CD4-positive, alpha-beta T cell treated with Interleukin-6 at 100 ng/mL for 8 hours (primary cell): ENCODE results near the gene OVCH2.
A peak's percentile ranks its signal among the peaks of the same experiment; 100 is the strongest.
"Not testable (repeated sequence)": the region's sequence is repeated elsewhere in the genome, so short reads cannot be mapped to it uniquely, and the experiment has no call there.

Source experiments
- DNase-seq: peaks from one replicate; pipeline ENCODE4 v3.0.0-alpha.2; 2020; ENCODE audit warnings: mixed read lengths, low spot score

The OVCH2 gene

DNA sequence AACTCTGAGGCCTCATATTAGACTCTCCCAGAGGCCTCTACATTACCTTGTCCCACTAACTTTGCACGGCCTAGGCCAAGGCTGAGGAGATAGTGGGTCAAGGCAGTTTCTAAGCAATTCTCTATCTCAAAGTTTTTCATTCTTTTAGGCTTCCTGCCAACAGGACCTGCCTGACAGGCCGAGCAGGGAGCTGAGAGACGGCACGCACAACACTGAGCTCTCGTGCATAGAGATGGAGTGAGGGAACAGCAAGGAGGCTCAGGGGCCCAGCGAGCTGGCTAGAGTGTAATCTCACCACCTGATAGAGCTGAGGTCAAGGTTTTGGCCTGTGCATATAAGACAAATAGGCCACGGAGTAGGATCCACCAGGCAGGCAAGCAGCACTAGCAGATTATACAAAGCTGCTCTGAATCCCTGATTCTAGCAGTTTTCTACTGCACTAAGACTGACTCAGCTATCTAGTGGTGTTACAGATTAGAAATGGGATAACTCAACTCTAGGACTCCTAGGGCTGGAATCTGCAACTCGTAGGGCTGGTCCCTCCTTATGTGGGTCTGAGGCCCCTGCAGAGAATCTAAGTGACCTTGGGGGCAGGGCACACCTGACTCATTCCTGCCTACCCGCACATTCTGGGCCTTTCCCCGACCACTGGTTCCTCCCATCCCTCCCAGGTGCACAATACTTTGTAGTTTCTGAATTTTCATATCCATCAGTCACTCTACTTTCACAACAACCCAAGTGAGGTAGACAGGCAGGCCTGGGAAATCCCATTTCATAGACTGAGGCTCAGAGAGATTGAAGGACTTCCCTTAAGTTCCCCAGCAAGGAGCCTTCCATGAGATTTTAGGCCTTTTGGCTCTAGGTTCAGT, 34.7 kb downstream of the OVCH2 start:
- DNase-seq: no peak

DNA sequence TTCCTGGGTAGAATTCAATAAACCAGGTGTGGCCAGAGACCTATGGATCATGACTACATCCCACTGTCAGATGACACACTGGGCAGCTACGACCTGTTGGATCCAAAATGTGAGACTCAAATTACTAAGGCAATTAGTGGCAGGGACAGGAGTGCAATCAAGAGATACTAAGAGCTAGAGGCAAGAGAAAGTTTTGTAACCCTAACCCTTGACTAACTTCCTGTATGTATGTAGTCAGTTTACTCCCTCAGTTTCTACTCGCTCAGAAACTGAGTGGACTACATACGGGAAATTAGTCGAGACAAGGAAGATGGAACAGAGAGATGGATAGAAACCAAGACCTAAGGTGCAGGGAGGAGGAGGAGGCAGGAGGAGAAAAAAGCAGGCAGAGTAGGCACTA, 35.6 kb downstream of the OVCH2 start:
- DNase-seq: no peak

DNA sequence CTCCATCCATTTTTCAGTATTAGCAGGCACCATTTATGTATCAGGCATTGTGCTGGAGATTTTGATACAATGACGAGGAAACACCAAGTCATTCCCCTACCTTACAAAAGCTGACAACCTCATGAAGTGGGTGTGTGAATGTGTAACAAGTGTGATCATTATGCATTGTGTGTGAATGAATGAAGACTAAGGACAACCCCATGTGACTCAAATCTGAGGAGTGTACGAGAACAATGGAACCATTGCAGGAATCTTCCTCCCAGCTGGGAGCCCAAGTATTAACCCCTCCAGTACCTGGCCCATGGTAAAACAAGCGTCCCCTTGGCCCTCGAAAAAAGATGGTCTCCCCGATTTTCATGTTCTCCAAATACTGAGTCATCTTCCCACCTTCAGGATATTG, 37.4 kb downstream of the OVCH2 start:
- DNase-seq: no peak

DNA sequence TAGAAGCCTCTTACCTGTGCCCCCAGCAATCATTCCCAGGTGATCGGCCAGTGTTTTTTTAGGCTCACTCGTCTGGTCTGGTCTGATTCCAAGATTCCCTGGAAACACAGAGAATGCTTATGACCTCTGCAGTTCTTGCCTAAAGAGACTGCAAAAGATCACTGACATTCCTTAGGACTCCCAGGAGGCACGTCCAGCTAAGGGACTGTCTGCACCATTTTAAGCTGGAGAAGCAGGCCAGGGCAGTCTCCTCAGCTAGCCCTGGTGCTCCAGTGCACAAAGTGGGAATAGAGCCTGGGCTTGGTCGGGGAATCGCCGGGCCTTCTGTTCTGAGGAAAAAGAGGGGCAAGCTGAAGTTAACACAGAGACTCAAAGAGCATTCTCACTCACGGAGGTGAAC, 37.8 kb downstream of the OVCH2 start:
- no peak for DNase-seq

DNA sequence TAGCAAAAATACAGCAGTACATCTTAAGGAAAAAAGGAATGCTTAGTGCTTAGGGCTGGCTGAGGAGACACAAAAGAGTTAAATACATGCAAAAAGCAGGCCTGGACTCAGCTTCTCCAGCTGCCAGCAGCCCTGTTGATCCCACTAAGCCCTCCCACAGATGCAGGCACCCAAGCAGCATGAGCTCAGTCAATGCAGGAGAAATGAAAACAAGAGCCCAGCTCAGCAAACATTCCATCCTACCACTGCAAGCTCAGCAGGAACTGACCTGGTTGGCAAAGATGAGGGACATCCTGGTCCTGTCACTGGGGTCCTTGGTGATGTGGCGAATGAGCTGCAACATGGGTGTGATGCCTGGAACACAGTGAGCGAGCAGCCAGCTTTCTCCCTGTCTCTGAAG, 38.8 kb downstream of the OVCH2 start:
- no peak for DNase-seq

DNA sequence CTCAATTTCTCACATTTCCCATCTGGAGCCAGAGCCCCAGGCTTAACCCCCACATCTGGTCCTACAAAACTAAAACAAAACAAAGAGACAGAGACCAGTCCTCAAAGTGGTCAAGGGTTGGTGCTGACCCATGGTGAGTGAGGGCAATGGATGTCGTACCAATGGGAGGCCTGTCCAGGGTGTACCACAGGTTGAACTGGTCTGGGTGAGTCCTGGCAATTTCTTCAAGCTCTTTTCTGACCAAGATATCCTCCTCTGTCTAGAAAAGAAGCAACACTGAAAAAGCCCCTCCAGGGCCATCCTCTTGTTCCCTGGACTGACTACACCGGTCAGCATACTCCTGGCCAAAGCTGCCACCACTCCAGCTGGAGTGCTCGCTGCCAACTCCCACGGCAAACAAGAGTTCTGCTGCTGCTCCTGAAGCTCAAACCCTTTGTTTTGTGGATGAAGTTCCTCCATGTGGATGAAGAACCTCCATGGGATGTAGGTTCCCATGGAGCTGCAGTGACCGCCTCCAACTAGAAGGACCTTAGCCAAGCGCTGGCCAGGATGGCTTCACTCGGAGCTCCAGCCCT, 39.9 kb downstream of the OVCH2 start:
- no peak for DNase-seq

DNA sequence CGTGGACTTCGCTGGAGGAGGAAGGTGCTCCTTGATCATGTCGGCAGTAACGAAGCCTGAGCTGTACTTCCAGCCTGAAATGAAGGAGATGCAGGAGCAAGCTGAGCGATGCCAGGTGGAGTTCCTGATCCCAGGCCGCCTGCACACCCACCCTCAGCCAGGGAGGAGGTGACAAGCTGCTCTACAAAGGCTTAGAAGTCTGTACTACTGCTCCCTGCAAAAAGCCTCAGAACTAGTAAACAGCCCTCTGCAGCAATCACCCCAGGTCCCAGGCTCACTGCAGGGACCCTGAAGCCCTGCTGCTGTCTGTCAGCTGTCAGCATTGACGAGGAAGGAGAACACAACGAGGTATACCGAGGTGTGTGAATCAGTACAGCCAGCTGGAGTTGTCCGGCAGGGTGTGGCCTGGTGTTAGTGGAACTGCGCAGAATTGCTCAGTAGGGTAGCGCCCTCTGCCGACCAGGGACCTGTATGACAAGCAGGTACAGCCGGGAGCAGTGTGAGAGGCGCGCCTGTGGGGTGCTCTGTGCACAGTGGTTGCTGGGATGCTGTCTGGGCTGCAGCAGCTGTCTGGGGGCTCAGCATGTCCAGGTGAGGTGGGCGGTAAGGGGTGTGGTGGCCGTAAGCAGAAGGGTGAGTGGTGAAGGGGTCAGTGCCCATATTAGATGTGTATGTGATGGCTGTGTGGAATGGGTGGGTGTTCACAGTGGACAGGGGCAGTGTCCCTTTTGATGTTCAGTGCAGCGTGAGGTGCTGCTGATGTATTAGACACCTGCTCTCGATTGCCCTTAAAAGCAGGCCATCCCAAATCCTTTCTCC, 40.6 kb downstream of the OVCH2 start:
- DNase-seq: peak; percentile 64

DNA sequence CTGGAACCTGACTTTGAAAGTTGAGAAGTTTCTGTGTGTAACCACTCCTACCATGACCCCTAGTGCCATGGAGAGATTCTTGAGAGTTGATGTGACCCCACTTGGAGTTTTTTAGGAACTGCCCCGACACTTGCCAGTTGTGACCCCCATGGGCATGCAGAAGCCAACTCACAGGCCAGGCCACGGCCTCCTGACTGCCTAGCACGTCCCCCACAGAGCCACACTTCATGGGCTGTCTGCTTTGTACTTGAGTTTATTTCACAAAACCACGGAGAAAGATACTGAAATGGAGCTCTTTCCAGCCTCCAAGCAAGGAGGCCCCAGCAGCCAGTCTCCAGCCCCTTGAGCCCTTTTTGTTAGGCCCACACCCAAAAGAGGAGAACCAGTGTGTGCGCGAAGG, 41.4 kb downstream of the OVCH2 start:
- no peak for DNase-seq

DNA sequence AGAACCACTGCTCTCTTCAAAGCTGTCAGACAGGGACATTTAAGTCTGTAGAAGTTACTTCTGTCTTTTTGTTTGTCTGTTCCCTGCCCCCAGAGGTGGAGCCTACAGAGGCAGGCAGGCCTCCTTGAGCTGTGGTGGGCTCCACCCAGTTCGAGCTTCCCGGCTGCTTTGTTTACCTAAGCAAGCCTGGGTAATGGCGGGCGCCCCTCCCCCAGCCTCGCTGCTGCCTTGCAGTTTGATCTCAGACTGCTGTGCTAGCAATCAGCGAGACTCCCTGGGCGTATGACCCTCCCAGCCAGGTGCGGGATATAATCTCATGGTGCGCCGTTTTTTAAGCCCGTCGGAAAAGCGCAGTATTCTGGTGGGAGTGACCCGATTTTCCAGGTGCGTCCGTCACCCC, 42.7 kb downstream of the OVCH2 start:
- DNase-seq: not testable (repeated sequence)

DNA sequence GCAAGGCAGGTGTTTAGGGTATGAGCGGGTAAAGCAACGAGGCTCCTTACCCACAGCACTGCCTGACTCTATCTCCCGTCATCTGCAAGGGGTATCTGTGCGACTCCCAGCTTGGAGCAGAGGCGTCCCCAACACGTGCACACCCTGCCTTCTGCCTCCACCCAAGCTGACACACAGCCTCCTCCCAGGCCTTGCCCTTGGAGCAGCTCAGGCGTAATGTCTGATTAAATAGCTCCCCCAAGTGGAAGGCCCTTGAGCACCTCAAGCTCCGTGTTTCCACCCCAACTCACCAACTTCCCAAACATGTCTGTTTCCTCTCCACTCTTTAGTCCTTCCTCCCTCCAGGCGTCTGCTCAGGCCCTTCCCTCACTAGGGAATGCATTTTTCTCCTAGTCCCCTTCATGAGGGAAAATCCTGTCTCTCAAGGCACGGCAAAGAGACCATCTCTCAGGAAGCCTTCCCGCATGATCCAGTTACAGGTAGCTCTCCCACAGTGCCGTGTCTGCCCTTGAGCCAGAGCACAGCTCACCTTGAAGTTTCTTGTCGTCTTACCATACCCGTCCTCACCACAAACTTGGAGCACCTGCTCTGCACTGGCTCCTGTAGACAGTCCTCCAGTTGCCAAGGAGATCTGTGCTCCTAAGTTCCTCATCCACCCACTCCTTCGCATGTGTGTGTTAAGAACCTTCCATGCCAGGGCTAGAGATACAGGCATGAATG, 48.8 kb downstream of the OVCH2 start:
- peak; percentile 16 for DNase-seq

DNA sequence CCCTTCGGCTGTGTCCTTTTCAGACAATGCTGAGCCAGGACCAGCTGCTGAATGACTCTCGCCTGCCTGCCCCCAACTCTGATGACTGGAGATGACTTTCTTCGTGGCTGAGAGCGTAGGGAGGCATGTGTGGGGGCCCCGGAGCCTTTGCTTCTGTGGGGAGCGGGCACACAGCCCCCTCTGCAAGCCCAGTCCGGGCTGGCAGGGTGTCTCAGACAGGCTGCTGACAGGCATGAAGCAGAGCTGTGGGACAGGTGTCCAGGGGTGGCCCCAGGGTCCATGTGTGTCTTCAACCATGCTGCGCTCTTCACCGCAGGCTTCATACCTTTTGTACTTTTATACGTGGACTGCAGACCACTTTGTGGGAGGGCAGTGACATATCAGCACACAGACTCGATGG, 49.6 kb downstream of the OVCH2 start:
- no peak for DNase-seq

DNA sequence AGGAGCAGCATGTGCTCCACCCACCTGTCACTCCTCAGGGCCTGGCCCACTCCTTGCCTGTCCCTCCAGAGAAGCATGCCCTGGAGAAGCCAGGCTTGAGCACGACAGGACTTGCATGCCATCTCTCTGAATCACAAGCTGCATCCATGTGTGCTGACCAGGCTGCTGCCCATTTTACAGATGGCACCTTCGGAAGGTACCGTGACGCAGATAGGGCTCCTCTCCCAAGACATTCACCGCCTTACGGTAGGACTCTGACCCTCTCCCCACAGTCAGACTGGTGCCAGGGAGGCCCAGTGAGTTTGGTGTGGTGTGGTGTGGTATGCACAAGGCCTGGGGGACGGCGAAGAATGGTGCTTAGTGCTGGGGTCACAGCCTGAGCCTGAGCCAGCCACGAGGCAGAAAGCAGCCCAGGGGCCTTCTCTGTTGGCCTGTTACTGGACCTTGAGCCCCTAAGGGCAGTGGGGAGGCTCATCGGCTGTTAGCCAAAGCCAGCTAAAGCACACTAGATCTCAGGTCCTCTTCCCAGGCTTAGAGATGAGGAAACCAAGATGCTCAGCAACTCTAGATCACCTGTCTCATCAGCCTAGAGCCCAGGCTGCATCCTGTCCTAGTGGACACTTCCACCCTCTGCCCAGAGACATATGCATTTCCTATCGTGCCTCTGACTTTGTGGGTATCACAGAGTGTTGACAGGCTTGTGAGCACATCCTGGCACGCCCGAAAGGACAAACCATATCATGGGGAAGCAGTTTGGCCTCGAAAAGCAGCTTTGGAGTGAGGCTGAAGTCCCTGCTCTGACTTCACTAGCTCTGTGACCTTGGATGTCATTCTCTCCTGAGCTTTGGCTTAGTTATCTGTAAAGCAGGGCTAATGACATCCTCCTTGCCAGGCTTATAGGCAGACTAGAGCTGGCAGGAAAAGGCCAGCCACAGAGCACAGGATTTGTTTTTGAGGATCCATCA, 50.7 kb downstream of the OVCH2 start:
- DNase-seq: no peak

DNA sequence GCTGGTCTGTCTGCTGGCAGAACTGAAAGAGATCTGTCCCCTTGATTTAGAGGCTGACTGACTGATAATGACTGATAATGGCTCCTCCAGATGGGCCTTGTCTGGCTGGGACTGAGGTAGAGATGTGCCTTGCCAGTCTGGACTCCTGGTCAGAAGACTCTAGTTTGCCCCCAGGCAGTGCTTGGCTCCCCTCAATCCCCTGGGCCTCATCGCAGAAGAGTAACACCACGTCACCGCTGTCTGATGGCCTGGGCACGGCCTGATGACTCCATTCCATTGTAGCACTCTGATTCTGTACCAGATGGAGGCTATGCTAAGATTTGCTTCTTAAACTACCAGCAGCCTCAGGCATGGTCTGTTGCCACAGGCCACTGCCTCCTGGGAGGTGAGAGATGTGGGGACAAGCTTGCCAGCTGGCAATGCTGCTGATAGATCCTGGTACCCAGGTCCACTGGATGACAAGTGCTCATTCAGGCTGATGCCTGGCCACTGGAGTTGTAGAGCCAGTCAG, 52.0 kb downstream of the OVCH2 start:
- no peak for DNase-seq

DNA sequence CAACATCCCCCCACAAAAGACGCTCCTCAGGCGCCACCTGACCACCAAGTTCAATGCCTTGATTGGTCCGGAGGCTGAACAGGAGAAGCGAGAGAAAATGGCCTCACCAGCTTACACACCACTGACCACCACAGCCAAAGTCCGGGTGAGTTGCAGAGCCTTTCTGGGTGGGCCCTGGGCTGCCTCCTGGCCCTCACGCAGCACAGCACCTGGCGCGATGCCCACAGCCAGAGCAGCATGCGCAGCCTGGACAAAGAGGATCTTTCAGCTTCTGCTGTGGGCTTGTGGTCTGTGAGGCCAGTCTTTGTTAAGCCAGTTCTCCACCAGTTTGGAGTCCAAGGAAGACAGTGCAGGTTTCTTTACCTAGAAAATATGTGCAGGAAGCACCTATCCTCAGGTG, 54.6 kb downstream of the OVCH2 start:
- DNase-seq: no peak

DNA sequence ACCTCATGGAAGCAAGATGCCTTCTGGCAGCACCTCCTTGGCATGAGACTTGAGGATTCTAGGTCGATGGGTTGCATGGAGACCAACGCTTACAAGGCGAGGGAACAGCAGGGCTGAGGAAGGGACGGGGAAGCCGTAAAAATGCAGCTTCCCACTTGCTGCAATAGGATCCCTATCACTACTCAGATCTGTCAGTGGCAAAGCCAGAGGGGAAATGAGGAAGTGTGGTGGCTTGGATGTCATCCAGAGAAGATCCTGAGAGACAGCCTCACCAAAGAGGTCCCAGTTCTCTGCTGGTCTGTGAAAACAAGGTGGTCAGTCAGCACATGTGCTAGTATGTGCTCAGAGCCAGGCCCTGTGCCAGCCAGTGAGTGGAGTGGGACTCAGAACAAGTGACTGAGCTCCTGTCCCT, 55.1 kb downstream of the OVCH2 start:
- no peak for DNase-seq

DNA sequence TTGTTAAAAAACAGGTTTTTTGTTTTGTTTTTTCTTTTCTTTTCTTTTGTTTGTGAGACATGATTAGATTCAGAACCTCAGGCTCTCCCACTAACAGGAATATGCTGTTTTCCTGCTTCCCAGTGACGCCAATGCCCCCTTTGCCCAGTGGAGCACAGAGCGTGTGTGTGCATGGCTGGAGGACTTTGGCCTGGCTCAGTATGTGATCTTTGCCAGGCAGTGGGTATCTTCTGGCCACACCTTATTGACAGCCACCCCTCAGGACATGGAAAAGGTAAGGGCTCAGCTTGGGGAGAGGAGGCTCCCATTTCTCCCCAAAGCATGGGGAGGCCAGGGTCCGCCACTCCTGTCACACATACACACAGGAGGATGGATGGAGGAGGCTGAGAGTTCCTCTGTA, 58.0 kb downstream of the OVCH2 start:
- DNase-seq: no peak

DNA sequence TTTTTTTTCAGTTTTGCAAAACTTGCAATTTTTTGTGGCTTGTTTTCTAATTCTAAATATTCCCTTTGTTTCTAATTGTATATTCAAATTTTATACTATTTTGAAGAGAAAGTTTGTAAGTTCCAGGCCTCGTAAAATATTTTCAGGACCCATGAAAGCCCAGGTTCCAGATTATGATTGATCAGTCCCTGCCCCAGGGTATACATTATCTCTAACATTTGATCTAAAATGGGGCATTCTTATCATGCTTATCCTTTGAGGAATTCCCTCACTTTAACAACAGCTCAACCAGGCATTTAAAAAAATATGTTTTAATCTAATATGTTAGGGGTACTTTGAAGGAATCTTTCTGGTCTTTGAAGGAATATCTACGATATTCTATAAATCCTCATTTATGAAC, 59.4 kb downstream of the OVCH2 start:
- DNase-seq: no peak

DNA sequence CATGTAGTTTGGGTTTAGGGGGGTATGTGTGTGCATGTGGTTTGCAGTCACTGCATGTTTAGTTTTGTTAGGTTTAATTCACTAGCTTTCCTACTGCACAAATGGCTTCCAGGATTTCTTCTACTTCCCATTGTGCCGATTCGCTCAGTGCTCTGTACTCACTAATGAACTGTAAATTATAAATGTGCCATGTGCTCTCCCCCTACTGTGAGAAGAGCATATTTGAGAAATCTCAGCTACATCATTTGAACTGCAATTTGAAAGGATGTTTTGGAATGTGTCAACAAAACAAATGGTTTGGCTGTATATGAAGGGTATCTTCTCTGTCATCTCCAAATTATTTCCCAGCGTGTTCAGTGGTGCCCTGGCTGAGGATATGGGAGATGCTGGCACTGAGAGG, 61.1 kb downstream of the OVCH2 start:
- no peak for DNase-seq

DNA sequence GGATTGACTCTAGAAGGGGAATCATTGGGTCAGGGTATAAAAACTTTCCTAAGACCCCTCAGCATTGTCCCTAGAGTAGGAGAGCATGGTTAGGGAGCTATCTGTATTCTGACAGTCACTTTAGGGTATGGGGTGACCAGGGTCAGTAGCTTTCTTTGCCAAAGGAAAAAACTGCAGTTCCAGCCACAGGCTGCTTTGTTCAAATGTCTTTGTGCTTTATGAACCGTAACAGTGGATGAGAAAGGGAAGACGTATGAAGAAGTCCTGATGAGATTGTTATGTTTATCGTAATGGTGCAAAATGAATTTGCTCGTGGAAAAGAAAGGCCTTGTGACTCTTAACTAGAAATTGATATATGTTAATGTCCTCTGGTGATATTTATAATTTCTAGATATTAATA, 63.0 kb downstream of the OVCH2 start:
- DNase-seq: no peak

DNA sequence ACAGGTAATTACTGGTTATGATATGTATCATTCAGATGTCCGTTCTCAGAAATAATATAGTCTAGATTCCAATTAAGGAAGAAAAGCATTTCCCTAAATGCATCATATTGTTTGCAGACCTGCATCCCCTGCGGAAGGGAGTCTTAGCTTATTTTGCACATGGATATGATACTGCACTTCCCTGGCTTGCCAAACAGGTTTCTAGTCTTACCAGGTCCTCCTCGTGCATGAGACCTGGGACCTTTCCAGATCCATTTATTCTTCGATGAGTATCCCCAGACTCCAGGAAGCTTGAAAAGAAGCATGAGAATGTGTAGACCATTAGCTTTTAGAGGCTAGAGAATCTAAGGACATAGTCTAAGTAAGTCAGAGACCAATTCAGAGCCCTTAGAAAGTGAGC, 63.5 kb downstream of the OVCH2 start:
- DNase-seq: no peak

DNA sequence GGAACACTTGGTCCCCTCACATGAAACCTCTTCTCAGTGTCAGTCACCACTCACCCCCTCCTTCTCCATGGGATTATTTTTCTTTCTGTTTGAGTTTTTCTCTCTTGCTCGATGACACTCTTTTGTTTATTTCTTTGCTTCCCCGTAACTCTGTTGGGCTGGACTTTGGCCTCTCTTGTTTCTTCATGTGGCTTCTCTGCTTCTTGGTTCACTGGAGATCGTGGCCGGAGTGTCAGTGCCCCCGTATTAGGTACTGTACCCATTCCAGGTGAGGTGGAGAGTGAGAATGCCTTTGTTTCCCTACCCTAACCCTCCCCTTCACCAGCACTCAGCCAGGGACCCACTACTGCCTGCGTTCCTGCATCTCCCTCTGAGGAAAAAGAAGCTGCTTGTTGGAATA, 65.5 kb downstream of the OVCH2 start:
- no peak for DNase-seq
